Activated CD8-positive, alpha-beta memory T cell treated with anti-CD3 and anti-CD28 coated beads, Interleukin-2, amount 50 U/mL, for 1 hour (primary cell): ENCODE data around the gene PTPA.
"Not testable (repeated sequence)": the region's sequence is repeated elsewhere in the genome, so short reads cannot be mapped to it uniquely, and the experiment has no call there.

Experiments
- DNase-seq: peaks from one replicate; pipeline ENCODE4 v3.0.0-alpha.2; 2020; ENCODE audit errors: extremely low read depth

Gene PTPA

GRCh38 chr9:129175825-129176633 is 64.8 kb downstream of the PTPA start:
- no peak for DNase-seq

DNA sequence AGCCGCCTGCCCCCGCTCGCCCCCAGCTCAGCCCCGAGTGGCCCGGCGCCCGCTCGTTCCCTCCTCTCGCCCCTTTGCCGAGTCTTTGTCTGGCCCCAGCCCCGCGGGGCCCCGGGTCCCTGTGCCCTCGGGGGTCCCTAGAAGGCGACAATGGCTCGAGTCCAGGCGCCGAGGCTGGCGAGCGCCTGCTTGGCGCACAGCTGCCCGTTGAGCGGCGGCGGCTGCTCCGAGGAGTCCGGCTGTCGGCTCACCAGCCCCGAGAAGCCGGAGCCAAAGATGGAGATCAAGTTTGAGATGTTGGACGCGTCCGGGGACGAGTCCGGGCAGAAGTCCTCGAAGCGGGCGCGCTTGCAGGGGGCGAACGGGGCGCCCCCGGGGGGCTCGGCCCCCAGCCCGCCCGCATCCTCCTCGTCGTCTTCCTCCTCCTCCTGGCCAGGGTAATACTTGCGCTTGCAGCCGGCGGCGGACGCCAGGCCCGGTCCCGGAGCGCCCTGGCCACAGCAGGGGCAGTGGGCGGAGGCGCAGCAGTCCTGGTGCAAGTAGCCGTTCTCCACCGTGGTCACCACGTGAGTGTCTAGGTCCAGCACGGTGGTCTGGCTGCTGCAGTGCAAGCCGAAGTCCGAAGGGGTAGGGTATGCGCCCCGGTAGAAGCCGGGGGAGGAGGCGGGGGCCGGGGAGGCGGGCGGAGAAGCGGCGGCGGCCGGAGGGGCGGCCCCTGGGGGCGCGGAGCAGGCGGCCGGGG is 65.7 kb downstream of the PTPA start:
- DNase-seq: no peak

DNA sequence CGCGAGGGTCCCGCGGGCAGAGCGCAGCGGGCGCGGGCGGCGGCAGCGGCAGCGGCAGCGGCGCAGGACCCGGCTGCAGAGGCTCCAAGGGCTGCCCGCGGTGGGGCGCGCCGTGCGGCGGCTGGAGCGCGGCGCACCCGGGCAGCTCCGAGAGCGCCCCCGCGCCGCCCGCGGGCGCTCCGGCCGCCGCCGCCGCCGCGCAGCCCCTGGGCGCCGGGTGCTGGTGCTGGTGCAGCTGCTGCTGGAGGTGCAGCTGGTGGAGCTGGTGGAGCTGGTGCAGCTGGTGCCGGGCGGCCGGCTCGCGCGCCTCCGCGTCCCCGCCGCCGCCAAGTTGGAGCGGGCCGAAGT is 66.2 kb downstream of the PTPA start:
- no peak for DNase-seq

DNA sequence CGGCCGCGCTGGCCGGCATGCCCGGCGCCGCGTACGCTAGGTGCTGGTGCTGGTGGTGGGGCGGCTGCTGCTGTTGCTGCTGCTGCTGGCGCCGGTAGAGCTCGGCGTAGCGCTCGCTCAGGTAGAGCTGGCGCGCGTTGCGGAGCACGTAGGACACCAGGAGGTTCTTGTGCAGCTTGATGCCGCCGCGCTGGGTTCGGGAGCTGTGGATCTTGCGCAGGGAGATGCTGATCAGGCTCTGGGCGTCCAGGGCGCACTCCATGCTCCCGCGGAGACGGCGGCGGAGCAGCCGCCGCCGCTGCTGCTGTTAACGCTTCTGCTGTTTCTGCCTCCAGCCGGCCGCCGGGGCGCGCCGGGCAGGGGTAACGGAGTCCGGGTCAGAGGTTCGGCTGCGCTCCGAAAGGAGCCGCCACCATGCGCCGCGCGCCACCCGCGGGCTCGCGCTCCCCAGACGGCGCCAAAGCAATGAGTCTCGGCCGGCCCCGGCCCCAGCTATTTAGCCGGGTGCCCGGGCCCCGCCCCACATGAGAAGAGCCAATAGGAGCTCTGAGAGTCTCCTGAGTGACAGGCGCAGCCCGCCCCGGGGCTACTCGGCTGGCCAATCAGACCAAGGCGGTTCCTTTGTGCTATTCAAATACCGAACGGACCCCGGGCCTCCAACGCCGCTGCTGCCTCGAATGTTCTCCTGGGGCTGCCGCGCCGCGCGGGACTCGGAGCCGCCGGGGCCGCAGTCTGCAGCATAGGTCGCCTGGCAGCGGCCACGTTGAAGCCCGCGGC is 66.8 kb downstream of the PTPA start, which contains the start of gene IER5L:
TSS of gene IER5L (minus strand) at position 471 of the 777 bp plus-strand sequence. CDS start at position 262, 209 bp downstream.
- peak; percentile 82 for DNase-seq

DNA sequence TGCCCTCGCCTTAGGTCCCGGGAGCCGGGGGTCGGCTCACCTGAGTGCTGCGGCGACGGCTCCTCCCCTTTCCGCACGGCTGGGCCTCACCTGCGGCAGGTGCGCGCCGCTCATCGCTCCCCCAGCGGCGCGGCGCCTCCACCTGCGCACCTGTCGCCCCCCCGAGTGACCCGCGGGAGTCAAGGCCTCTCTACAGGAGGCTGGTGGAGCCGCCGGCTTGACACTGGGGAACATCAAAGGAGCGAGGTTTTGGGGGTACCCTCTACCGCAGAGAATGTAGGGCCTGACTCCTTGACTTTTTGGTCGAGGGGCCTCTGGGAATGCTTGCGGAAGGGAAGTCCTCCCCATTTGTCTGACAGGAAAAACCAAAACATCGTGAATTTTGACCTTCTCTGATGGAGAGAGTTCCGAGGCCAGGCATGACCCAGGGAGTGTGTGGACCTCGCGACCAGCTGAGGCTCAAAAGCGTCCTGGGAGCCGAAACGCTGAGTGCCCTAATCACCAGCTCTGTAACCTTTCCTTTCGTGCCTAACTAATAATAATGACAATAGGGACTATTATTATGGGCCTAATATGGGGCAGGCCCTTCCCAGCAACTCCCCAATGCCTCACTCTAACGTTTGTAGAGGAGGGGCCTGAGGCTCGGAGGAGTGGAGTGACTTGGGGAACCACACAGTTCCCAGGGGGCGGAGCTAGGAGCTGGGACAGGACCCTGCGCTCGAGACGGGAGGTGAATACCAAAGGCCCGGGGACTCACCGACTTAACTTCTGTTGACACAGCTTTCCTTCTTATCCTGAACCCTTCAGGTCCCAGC is 67.6 kb downstream of the PTPA start:
- DNase-seq: no peak

DNA sequence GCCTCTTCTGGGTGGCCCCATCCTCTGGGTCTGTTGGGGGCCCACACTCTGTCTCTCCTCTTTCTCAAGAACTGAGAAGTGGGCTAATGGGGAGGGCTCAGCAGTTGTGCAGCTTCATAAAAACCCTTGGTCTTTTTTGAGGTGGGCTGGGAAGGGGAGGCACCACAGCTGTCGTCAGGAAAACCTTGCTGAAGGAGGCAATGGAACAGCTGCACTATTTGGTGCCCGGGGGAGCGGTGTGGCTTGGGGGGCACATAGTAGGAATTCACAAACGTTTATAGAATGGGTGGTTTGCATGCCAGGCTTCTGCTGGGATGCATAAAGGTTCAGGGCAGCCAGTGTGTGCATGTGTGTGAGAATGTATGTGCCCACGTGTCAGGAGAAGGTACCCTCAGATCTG is 70.0 kb downstream of the PTPA start:
- DNase-seq: no peak

GRCh38 chr9:129182122-129182521 is 70.9 kb downstream of the PTPA start:
- DNase-seq: no peak

DNA sequence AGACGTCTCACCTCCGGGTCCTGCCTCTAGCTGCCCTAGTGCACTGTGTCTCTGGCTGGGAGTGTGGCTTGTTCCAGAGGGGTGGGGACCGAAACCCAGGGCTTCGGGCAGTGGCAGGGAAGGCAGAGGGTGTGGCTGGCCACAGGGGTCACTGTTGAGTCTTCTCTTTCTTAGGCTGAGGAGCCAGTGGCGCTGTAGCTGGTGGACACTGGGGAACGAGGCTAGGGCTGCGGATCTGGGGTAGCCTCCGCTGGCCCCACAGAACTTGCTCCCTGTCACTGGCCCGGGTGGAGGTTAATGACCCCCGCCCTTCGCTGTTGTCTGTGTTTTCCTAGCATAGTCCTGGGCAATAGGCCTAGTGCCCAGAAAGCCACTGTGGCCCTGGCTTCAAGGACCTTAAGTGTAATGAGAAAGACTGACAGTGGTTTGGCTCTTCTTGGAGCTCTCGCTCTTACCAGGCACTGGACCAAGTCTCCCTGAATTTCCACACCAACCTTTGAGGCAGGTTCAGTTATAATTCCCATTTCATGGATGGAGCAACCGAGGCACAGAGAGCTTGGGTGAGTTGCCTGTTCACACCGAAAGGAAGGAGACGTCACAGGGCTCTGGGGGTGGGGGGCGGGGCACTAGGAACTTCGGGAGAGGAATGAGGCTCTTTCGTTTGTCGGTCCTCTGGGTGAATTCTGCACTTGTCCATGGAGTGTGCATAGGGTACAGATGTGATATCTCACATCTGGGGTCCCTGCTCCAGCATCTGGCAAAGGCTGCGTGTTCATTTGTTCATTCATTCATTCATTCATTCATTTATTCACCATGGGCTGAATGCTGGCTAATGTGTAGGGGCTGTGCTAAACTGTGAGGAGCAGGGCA is 71.6 kb downstream of the PTPA start:
- DNase-seq: no peak

DNA sequence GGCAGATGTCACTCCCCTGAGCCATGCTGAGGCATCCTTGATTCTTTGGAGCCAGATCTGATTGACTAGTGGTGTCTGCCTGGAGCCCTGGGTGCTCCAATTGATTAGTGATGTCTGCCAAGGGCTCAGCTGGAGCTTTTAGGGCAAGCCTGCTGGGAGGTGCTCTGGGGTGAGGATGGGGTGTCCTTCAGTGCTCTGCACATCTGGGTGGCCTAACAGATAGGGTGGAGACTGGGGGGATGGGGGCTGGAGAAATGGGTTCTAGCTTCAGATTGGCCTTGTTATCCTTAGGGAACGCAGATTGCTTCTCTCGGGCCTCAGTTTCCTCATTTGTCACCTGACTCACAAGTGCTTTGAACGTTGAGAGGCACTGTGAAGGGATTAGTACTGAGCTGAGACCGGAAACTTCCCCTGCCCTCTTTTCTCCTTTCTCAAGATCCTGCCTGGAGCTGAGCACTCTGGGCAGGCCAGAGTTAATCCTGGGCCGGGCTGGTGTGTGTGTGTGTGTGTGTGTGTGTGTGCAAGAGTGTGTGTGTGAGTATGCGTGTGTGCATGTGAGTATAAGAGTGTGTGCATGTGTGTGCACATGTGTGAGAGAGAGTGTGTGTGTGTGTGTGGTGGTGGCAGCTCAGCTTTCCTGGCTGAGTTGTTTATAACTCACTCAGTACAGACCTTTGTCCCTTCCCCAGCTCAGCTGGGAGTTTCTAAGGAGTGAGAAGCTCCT is 72.4 kb downstream of the PTPA start:
- DNase-seq: no peak

DNA sequence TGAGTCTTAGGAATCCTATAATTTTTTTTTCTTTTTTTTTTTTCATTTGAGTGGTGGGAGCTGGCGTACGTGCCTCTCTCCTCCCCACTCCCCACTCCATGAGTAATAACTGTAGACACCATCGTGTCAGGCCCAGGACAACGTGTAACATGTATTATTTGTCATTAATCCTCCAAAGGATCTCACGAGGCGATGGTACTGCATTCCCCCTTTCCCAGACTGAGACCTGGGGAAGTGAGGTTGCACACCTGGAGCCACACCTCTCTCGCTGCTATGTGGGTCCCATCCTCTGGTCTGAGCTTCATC is 73.0 kb downstream of the PTPA start:
- DNase-seq: no peak

DNA sequence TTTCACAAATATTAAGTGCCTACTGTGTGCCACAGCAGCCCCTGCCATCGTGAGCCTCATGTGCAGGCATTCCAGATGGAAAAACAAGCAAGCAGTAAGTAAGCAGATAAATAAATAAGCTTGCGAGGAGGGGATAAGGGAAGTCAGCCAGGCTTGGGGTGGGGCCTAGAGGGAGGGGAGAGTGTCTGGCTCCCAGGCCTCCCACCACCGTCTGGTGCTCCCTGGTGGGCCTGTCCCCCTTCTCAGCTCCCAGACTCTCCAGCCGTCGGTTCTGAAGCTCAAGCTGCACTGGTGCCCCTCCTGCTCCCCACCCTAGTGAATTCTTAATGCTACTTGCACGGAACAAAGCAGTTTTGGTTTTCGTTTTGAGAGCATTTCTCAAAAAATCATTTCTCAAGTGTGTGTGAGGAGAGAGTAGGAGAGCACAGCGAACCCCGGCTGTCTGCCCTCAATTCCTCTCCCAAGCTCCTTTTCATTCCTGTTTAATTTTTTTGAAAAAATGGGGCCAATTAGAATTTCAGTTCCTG is 73.4 kb downstream of the PTPA start:
- no peak for DNase-seq

GRCh38 chr9:129185402-129185801 is 74.2 kb downstream of the PTPA start:
- no peak for DNase-seq

DNA sequence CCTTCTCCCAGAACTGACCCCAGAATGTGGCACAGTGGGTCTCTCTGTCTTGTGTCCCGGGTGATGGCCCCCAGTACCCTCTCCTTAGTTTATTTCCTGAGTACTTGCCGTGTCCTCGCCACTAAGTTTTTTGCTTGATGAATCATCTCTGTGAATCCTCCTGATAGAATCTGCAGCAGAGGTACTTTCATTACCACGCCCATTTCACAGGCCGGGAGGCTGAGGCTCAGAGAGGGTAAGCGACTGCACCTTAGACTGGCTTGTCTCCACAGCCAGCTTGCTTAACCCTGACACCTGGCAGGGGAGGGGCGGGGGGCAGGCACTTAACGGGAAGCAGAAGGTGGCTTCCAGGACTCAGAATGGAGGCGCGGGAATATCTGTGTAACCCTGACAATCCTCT is 74.8 kb downstream of the PTPA start:
- no peak for DNase-seq

GRCh38 chr9:129187042-129187441 is 75.8 kb downstream of the PTPA start:
- no peak for DNase-seq

DNA sequence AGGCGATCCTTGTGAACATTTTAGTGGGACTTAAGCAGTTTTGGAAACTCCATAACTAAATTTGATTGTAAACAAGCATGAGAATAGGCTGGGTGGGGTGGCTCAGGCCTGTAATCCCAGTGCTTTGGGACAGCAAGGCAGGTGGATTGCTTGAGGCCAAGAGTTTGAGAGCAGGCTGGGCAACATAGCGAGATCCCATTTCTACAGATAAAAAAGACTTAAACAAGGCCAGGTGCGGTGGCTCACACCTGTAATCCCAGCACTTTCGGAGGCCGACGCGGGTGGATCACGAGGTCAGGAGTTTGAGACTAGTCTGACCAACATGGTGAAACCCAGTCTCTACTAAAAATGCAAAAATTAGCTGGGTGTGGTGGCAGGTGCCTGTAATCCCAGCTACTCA is 78.8 kb downstream of the PTPA start:
- not testable (repeated sequence) for DNase-seq

DNA sequence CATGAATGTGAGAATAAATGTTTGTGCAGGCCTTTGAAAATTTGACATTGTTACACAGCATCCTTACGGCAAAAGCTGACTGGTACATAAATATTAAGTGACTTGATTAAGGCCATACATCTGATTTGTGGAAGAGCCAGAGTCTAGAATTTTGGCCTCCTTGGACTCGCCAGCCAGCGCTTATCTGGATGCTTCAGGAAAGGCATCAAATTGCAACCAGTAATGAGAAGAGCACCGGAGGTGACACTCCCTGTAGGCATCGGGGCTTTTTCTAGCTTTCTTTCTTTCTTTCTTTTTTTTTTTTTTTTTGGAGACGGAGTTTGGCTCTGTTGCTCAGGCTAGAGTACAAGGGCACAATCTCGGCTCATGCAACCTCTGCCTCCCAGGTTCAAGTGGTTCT is 80.0 kb downstream of the PTPA start:
- no peak for DNase-seq

DNA sequence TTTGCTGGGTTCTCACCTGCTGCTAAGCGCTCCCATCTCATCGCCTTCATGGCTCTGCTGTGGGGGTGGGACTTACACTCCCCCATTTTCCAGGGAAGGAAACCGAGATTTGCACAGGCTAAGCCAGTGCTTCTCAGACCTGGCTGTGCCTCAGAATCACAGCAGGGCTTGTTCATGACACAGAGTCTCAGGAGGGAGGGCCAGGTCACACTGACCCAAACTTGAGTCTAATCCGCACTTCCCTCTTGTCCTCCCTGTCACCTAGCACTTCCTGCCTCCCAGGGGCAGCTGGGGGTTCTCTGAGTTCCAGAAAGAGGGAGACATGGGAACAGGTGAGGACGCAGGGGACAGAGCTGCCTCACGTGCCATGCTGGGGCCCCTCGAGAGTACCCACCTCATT is 82.4 kb downstream of the PTPA start:
- no peak for DNase-seq

GRCh38 chr9:129194221-129194620 is 83.0 kb downstream of the PTPA start:
- DNase-seq: no peak

DNA sequence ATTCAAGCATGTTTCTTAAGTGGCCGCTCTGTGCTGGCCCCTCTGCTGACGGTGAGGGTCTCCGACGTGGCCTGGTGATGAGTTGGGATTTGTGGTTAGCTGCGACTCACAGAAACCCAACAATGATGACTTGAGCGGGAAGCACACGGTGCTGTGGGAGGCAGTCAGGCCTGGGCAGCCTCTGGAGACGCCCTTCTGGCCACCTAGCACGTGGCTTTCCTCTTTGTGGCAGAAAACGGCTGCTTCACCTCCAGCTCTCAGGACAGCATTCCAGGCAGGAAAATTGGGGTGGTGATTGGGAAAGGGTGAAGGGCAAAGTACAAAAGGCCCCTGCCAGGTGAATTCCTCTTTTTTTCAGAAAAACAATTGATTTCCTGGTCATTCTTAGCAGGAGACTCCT is 84.4 kb downstream of the PTPA start:
- no peak for DNase-seq

GRCh38 chr9:129197045-129197444 is 85.8 kb downstream of the PTPA start:
- DNase-seq: not testable (repeated sequence)
